HEK293 (cell line): ENCODE data around the gene SMTN.

Experiments used
- ATF2 ChIP-seq: fragments of 450-650 bp; formaldehyde crosslinking; IDR thresholded peaks from 2 replicates; pipeline ENCODE4 v1.5.1; 2016; ENCODE audit warnings: missing biosample characterization, missing genetic modification characterization, low read depth
- CTCF ChIP-seq: fragments of 450-650 bp; formaldehyde crosslinking; IDR thresholded peaks from 2 replicates; pipeline ENCODE4 v1.5.1; 2016; ENCODE audit warnings: missing biosample characterization, missing genetic modification characterization
- HOXC10 ChIP-seq: sonication (generic); formaldehyde crosslinking; IDR thresholded peaks from 2 replicates; pipeline ENCODE4 v1.8.1; 2023; ENCODE audit warnings: mild to moderate bottlenecking, missing genetic modification reagents
- PBX3 ChIP-seq: sonication (generic); formaldehyde crosslinking; IDR thresholded peaks from 2 replicates; pipeline ENCODE4 v1.8.1; 2022; ENCODE audit warnings: mild to moderate bottlenecking, moderate library complexity, missing genetic modification reagents
- PRDM1 ChIP-seq: fragments of 450-650 bp; formaldehyde crosslinking; IDR thresholded peaks from 2 replicates; pipeline ENCODE4; 2016; ENCODE audit warnings: missing biosample characterization, missing genetic modification characterization
- SCRT1 ChIP-seq: fragments of 450-650 bp; formaldehyde crosslinking; IDR thresholded peaks from 2 replicates; pipeline ENCODE4 v1.5.1; 2016; ENCODE audit warnings: missing biosample characterization, missing genetic modification characterization, borderline replicate concordance
- SP3 ChIP-seq: fragments of 450-650 bp; formaldehyde crosslinking; IDR thresholded peaks from 2 replicates; pipeline ENCODE4 v1.5.1; 2016; ENCODE audit warnings: missing biosample characterization, missing genetic modification characterization
- SP7 ChIP-seq: fragments of 450-650 bp; formaldehyde crosslinking; IDR thresholded peaks from 2 replicates; pipeline ENCODE4 v1.5.1; 2016; ENCODE audit warnings: missing biosample characterization, missing genetic modification characterization
- ZBTB21 ChIP-seq: fragments of 450-650 bp; formaldehyde crosslinking; IDR thresholded peaks from 2 replicates; pipeline ENCODE4 v1.5.1; 2017; ENCODE audit warnings: missing biosample characterization, missing genetic modification characterization
- ZBTB8A ChIP-seq: fragments of 450-650 bp; formaldehyde crosslinking; IDR thresholded peaks from 2 replicates; pipeline ENCODE4 v1.5.1; 2016; ENCODE audit warnings: missing biosample characterization, missing genetic modification characterization
- ZFHX2 ChIP-seq: fragments of 450-650 bp; formaldehyde crosslinking; conservative IDR thresholded peaks from 2 replicates; pipeline ENCODE4 v1.5.1; 2016; ENCODE audit warnings: missing biosample characterization, missing genetic modification characterization
- ZFP41 ChIP-seq: fragments of 450-650 bp; formaldehyde crosslinking; IDR thresholded peaks from 2 replicates; pipeline ENCODE4 v1.5.1; 2016; ENCODE audit warnings: missing biosample characterization, missing genetic modification characterization, borderline replicate concordance
- ZNF132 ChIP-seq: fragments of 450-650 bp; formaldehyde crosslinking; IDR thresholded peaks from 2 replicates; pipeline ENCODE4 v1.5.1; 2017; ENCODE audit warnings: missing biosample characterization, missing genetic modification characterization, borderline replicate concordance
- ZNF133 ChIP-seq: fragments of 450-650 bp; formaldehyde crosslinking; IDR thresholded peaks from 2 replicates; pipeline ENCODE4 v1.5.1; 2016; ENCODE audit warnings: missing biosample characterization, missing genetic modification characterization
- ZNF146 ChIP-seq: fragments of 450-650 bp; formaldehyde crosslinking; IDR thresholded peaks from 2 replicates; pipeline ENCODE4 v1.5.1; 2016; ENCODE audit warnings: missing biosample characterization, missing genetic modification characterization
- ZNF175 ChIP-seq: fragments of 450-650 bp; formaldehyde crosslinking; IDR thresholded peaks from 2 replicates; pipeline ENCODE4 v1.5.1; 2016; ENCODE audit warnings: missing biosample characterization, missing genetic modification characterization
- ZNF202 ChIP-seq: fragments of 450-650 bp; formaldehyde crosslinking; IDR thresholded peaks from 2 replicates; pipeline ENCODE4 v1.5.1; 2016; ENCODE audit warnings: missing biosample characterization, missing genetic modification characterization, borderline replicate concordance
- ZNF26 ChIP-seq: fragments of 450-650 bp; formaldehyde crosslinking; IDR thresholded peaks from 2 replicates; pipeline ENCODE4 v1.5.1; 2016; ENCODE audit warnings: missing biosample characterization, missing genetic modification characterization
- ZNF280C ChIP-seq: fragments of 450-650 bp; formaldehyde crosslinking; IDR thresholded peaks from 2 replicates; pipeline ENCODE4 v1.5.1; 2016; ENCODE audit warnings: missing biosample characterization, missing genetic modification characterization
- ZNF311 ChIP-seq: fragments of 450-650 bp; formaldehyde crosslinking; IDR thresholded peaks from 2 replicates; pipeline ENCODE4 v1.5.1; 2017; ENCODE audit warnings: missing biosample characterization, missing genetic modification characterization, borderline replicate concordance
- ZNF354C ChIP-seq: fragments of 450-650 bp; formaldehyde crosslinking; IDR thresholded peaks from 2 replicates; pipeline ENCODE4 v1.5.1; 2016; ENCODE audit warnings: missing biosample characterization, missing genetic modification characterization, low read depth, borderline replicate concordance
- ZNF366 ChIP-seq: fragments of 450-650 bp; formaldehyde crosslinking; conservative IDR thresholded peaks from 2 replicates; pipeline ENCODE4 v1.5.1; 2016; ENCODE audit warnings: missing biosample characterization, missing genetic modification characterization
- ZNF426 ChIP-seq: fragments of 450-650 bp; formaldehyde crosslinking; IDR thresholded peaks from 2 replicates; pipeline ENCODE4 v1.5.1; 2017; ENCODE audit warnings: missing biosample characterization, missing genetic modification characterization, mild to moderate bottlenecking, inconsistent platforms, moderate library complexity
- ZNF473 ChIP-seq: fragments of 450-650 bp; formaldehyde crosslinking; IDR thresholded peaks from 2 replicates; pipeline ENCODE4 v1.5.1; 2017; ENCODE audit warnings: missing biosample characterization, missing genetic modification characterization
- ZNF555 ChIP-seq: fragments of 450-650 bp; formaldehyde crosslinking; conservative IDR thresholded peaks from 2 replicates; pipeline ENCODE4 v1.5.1; 2017; ENCODE audit warnings: missing biosample characterization, mild to moderate bottlenecking, missing genetic modification characterization, inconsistent platforms
- ZNF639 ChIP-seq: fragments of 450-650 bp; formaldehyde crosslinking; IDR thresholded peaks from 2 replicates; pipeline ENCODE4 v1.5.1; 2016; ENCODE audit warnings: missing biosample characterization, missing genetic modification characterization
- ZNF654 ChIP-seq: fragments of 450-650 bp; formaldehyde crosslinking; IDR thresholded peaks from 2 replicates; pipeline ENCODE4 v1.5.1; 2016; ENCODE audit warnings: low read depth, missing biosample characterization, missing genetic modification characterization
- ZNF658 ChIP-seq: fragments of 450-650 bp; formaldehyde crosslinking; IDR thresholded peaks from 2 replicates; pipeline ENCODE4; 2016; ENCODE audit warnings: missing biosample characterization, missing genetic modification characterization
- ZNF701 ChIP-seq: fragments of 450-650 bp; formaldehyde crosslinking; IDR thresholded peaks from 2 replicates; pipeline ENCODE4 v1.5.1; 2016; ENCODE audit warnings: missing biosample characterization, missing genetic modification characterization
- ZNF707 ChIP-seq: fragments of 450-650 bp; formaldehyde crosslinking; IDR thresholded peaks from 2 replicates; pipeline ENCODE4 v1.5.1; 2016; ENCODE audit warnings: missing biosample characterization, missing genetic modification characterization
- ZNF747 ChIP-seq: fragments of 450-650 bp; formaldehyde crosslinking; IDR thresholded peaks from 2 replicates; pipeline ENCODE4 v1.5.1; 2016; ENCODE audit warnings: missing biosample characterization, missing genetic modification characterization
- ZNF777 ChIP-seq: fragments of 450-650 bp; formaldehyde crosslinking; IDR thresholded peaks from 2 replicates; pipeline ENCODE4 v1.5.1; 2017; ENCODE audit warnings: missing biosample characterization, missing genetic modification characterization, borderline replicate concordance

The SMTN gene

GRCh38 chr22:31055635-31056159 lies 25.4 kb upstream of the SMTN start (continued):
- TF ChIP-seq ZNF26 (no peak), ZNF175 (tag by site-specific recombination) (no peak), ZNF132 (tag by site-specific recombination) (no peak), ZNF202 (tag by site-specific recombination) (no peak), ZNF658 (tag by site-specific recombination) (no peak), SP7 (tag by site-specific recombination) (peak; percentile 98), ZFP41 (tag by site-specific recombination) (no peak), ATF2 (peak; percentile 99), PBX3 (CRISPR knock-in tag) (no peak), ZFHX2 (tag by site-specific recombination) (no peak), ZBTB8A (tag by site-specific recombination) (peak; percentile 46; the same call in 1 of the 2 replicates), ZNF654 (tag by site-specific recombination) (0 out of 2 replicates have a peak, but pooled peaks have one; percentile 13), ZNF354C (tag by site-specific recombination) (no peak), ZNF701 (tag by site-specific recombination) (no peak), HOXC10 (CRISPR knock-in tag) (no peak), ZNF146 (tag by site-specific recombination) (no peak), ZNF777 (0 out of 2 replicates have a peak, but pooled peaks have one; percentile 28), ZNF426 (no peak), ZNF366 (tag by site-specific recombination) (0 out of 2 replicates have a peak, but pooled peaks have one; percentile 86), ZNF707 (tag by site-specific recombination) (no peak), ZNF280C (tag by site-specific recombination) (no peak), ZNF473 (no peak), ZNF311 (no peak), SP3 (tag by site-specific recombination) (peak; percentile 61), ZBTB21 (peak; percentile 99), ZNF555 (tag by site-specific recombination) (no peak), CTCF (tag by site-specific recombination) (no peak), ZNF133 (tag by site-specific recombination) (no peak), ZNF639 (tag by site-specific recombination) (peak; percentile 96), ZNF747 (tag by site-specific recombination) (no peak), SCRT1 (tag by site-specific recombination) (no peak), PRDM1 (peak; percentile 93)
